ENCODE measurements around the gene ESM1.

The ESM1 gene

DNA sequence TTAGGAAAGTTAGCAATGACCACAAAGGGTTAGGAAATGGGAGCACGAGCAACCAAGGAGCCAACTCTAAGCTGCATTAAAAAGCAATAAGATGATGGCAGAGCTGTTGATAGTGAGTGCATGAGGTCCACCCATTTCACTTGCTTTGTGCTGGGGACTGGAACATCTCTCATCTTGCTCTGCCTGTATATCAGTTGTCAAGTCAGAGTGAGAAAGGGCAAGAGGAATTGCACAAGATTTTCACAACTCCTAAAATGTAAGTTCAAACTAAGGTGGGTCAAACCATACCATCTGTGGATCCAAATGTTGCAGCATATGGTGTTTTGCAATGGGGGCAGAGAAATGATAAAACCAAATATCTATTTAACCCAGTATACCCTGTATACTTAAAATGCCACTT lies 2.8 kb upstream of the ESM1 start:
- no peak overlapping the region for H3K4me3 ChIP-seq (ENCODE audit: low read depth, low read length)
- no peak for DNase-seq (ENCODE audit: low read depth)
- TF ChIP-seq CTCF (IDR thresholded peaks at IDR 0.05; ENCODE audit: low read depth, low read length, missing control alignments), result no peak

- H3K4me3 ChIP-seq (ENCODE audit: low read depth, low read length), result no peak overlapping the region
- TF ChIP-seq CTCF (IDR thresholded peaks at IDR 0.05; ENCODE audit: low read depth, low read length, missing control alignments), result no peak
- no peak for DNase-seq (ENCODE audit: low read depth)
These were observed 869 bp upstream of the ESM1 start for GRCh38 chr5:54986269-54986654.

DNA sequence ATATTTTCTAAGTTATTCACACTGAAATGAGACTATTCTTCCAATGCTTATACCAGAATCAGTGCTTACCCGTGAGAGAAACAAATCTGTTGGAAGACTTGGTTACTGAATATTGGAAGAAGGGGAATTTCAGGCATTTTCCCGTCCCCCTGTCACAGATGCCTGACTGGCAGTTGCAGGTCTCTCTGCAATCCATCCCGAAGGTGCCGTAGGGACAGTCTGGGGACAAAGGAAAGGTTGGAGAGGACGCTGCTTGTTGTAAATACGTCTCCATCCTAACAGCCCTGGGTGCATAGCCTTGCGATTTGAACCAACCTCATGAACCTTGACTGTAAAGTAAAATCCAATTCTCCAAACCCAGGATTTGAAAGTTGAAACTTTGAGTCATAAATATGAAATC lies 3.5 kb downstream of the ESM1 start:
- H3K4me3 ChIP-seq (ENCODE audit: low read depth, low read length), result no peak overlapping the region
- TF ChIP-seq CTCF (IDR thresholded peaks at IDR 0.05; ENCODE audit: low read depth, low read length, missing control alignments), result no peak
- DNase-seq (ENCODE audit: low read depth), result no peak

DNA sequence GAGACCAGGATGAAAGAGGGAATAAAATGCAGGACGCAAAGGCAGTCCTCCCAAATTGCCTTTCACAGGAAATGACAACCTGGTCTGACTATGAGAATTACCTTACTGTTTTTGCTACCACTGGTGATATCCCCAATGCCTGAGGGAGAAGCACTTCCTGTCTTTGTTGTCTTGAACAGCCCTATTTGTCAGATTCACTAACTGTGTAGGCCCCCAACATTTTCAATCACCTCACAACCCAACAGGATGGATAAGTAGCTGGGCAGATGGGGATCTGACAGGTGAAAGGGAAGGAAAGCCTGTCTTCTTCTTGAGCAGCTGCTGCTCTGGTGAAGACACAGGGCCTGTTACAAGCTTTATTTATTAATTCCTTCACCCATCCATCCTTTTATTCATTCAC lies 9.7 kb downstream of the ESM1 start:
- TF ChIP-seq CTCF (IDR thresholded peaks at IDR 0.05; ENCODE audit: low read depth, low read length, missing control alignments), result no peak
- no peak overlapping the region for H3K4me3 ChIP-seq (ENCODE audit: low read depth, low read length)
- DNase-seq (ENCODE audit: low read depth), result no peak

DNA sequence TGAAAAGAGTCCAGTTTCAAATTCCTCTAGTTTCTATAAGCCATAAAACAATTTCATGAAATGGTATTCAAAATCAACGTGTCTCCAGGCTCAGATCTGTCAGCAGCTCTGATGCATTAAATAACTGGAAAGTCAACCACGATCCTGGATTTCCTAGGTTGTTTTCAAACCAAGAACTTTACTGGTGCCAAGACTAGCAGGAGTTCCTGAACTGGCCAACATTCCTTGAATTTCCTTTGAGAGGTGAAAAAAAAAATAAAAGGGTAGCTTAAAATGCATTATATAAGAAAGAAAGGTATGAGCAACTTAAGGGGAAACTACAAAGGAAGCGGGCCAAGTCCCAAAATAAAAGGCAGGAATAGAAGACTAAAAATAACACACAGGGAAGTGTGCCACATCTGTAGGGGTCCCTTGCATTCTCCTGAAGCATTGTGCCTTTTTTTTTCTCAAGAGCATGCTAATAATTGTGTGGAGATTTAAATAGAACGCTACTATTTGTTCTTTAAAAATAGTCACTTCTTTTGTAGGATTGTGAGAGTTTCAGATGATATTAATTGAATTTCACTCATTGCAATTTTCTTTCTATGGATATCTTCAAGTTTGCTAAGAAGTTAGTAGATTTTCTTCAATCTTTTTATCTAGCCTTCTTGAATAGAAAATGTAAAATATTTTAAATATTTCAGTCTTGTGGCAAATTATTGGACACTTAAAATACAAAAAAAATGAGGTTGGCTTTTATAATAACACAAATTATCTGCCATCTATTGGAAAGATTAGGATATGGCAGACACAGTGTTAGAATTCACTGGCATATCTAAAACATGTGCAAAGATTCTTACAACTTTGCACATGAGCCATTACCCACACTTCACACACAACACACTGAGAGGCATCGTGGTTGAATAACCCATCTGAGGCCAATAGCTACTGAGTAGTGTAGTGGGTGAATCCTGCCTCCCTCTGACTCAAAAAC lies 15.3 kb downstream of the ESM1 start:
- no peak for DNase-seq (ENCODE audit: low read depth)
- no peak overlapping the region for H3K4me3 ChIP-seq (ENCODE audit: low read depth, low read length)
- TF ChIP-seq CTCF (IDR thresholded peaks at IDR 0.05; ENCODE audit: low read depth, low read length, missing control alignments), result no peak

DNA sequence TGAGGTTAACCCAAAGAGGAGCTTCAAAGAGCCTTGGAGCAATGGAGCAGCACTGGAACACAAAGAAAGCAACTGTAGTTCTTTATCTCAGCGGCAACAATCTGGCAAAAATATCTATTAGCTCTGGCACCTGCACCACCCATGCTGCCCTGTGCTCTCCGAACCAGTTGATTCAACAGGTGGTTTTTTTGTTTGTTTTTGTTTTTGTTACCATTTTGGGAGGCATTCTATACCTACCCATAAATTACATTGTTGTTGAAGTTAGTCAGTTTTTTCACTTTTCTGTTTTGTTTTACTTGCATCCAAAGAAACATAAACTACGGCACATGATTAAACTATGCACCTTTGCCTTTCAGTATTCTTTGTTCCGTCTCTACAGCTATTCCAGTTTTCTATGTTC lies 16.2 kb downstream of the ESM1 start:
- no peak overlapping the region for H3K4me3 ChIP-seq (ENCODE audit: low read depth, low read length)
- no peak for DNase-seq (ENCODE audit: low read depth)
- TF ChIP-seq CTCF (IDR thresholded peaks at IDR 0.05; ENCODE audit: low read depth, low read length, missing control alignments), result no peak

- H3K4me3 ChIP-seq (ENCODE audit: low read depth, low read length), result no peak overlapping the region
These were observed 19.6 kb downstream of the ESM1 start for GRCh38 chr5:54965806-54966205.

More at GRCh38 chr5:54965806-54966205, 19.6 kb downstream of the ESM1 start:
- DNase-seq (ENCODE audit: low read depth), result no peak
- no peak for TF ChIP-seq CTCF (IDR thresholded peaks at IDR 0.05; ENCODE audit: low read depth, low read length, missing control alignments)
